Neural cell (in vitro differentiated cells): ENCODE results near the gene DEPDC5.

Experiments used
- CTCF ChIP-seq: fragments of 450-650 bp; IDR thresholded peaks from 2 replicates; pipeline ENCODE4 v1.5.1; 2014; ENCODE audit warnings: antibody characterized with exemption, mild to moderate bottlenecking, moderate library complexity; ENCODE audit not compliant: poor library complexity, severe bottlenecking
- POLR2AphosphoS5 ChIP-seq: IDR thresholded peaks from 2 replicates; pipeline ENCODE4 v1.6.1; 2012
- RAD21 ChIP-seq: fragments of 450-650 bp; conservative IDR thresholded peaks from 2 replicates; pipeline ENCODE4 v1.6.1; 2014; ENCODE audit warnings: antibody characterized with exemption, mild to moderate bottlenecking, moderate library complexity
- TAF1 ChIP-seq: IDR thresholded peaks from 2 replicates; pipeline ENCODE4 v1.6.1; 2012; ENCODE audit warnings: low read depth

- TF ChIP-seq CTCF: no peak
- no peak for TF ChIP-seq POLR2AphosphoS5
- no peak for TF ChIP-seq TAF1
- TF ChIP-seq RAD21: no peak
Measured at GRCh38 chr22:31935961-31936635, 182.3 kb downstream of the DEPDC5 start.
